ENCODE results near the gene FAM181A. TPM values are rescaled to one million over a fixed set of nuclear protein-coding genes. Genes with fewer than 3 reads are reported as not detected.

Gene FAM181A
- total RNA-seq, 4 donors from 2014 or later, result not detected

GRCh38 chr14:93898081-93898611, 29.0 kb upstream of the FAM181A start:
- Histone ChIP-seq H3K36me3 (no peaks in the 10 kb centered on the region), H3K27me3 (peaks cover 8% of the 10 kb centered on the region), H3K4me1 (peaks cover 0 to 12% (median 6%) of the 10 kb centered on the region in 3 donors), H3K4me3 (no peak overlapping the region), H3K9me3 (no peaks in the 10 kb centered on the region), H3K27ac (no peak overlapping the region)
- TF ChIP-seq POLR2AphosphoS5 (IDR thresholded peaks at IDR 0.05) (no peak), CTCF (IDR thresholded peaks at IDR 0.05) (no peak), POLR2A (IDR thresholded peaks at IDR 0.05) (no peak), EP300 (IDR thresholded peaks at IDR 0.05) (no peak)
- WGBS, 2 donors (ENCODE audit: low coverage in 1 of 2), result 89% methylated on average over 5 of the region's 15 CpGs; no CpG with 5 or more reads in 1 of the 2 donors
- no peak for ATAC-seq

- H3K4me3 ChIP-seq, result no peak overlapping the region
- H3K27ac ChIP-seq, result no peak overlapping the region
- H3K27me3 ChIP-seq, result peaks cover 13% of the 10 kb centered on the region
- no peaks in the 10 kb centered on the region for H3K36me3 ChIP-seq
- H3K9me3 ChIP-seq, result no peaks in the 10 kb centered on the region
- no peak for TF ChIP-seq POLR2A (IDR thresholded peaks at IDR 0.05)
- no peak for TF ChIP-seq POLR2AphosphoS5 (IDR thresholded peaks at IDR 0.05)
- TF ChIP-seq CTCF (IDR thresholded peaks at IDR 0.05), result no peak
- no peak for TF ChIP-seq EP300 (IDR thresholded peaks at IDR 0.05)
- H3K4me1 ChIP-seq, result peaks cover 0 to 6% (median 0%) of the 10 kb centered on the region in 3 donors
- no peak for ATAC-seq
- 100% methylated on average over 5 of the region's 5 CpGs; no CpG with 5 or more reads in 1 of the 2 donors for WGBS, 2 donors (ENCODE audit: low coverage in 1 of 2)
Observed at GRCh38 chr14:93898731-93899130, 28.4 kb upstream of the FAM181A start.

- no peak for TF ChIP-seq POLR2AphosphoS5 (IDR thresholded peaks at IDR 0.05)
- Histone ChIP-seq H3K4me1 (peaks cover 0 to 4% (median 0%) of the 10 kb centered on the region in 3 donors), H3K27me3 (peaks cover 17% of the 10 kb centered on the region), H3K36me3 (no peaks in the 10 kb centered on the region), H3K9me3 (no peaks in the 10 kb centered on the region), H3K27ac (no peak overlapping the region), H3K4me3 (no peak overlapping the region)
- WGBS, 2 donors (ENCODE audit: low coverage in 1 of 2), result 40 to 50% methylated on average over 2 to 6 of the region's 6 CpGs
- ATAC-seq, result no peak
Observed at GRCh38 chr14:93901813-93902212, 25.3 kb upstream of the FAM181A start.

GRCh38 chr14:93902619-93903307, 24.4 kb upstream of the FAM181A start:
- WGBS, 2 donors (ENCODE audit: low coverage in 1 of 2), result 89 to 100% methylated on average over 2 to 6 of the region's 13 CpGs
- no peak for ATAC-seq

More at GRCh38 chr14:93902619-93903307, 24.4 kb upstream of the FAM181A start:
- Histone ChIP-seq H3K4me1 (peaks cover 0 to 4% (median 0%) of the 10 kb centered on the region in 3 donors), H3K27ac (no peak overlapping the region), H3K27me3 (peaks cover 17% of the 10 kb centered on the region), H3K4me3 (no peak overlapping the region), H3K36me3 (no peaks in the 10 kb centered on the region), H3K9me3 (no peaks in the 10 kb centered on the region)
- TF ChIP-seq EP300 (IDR thresholded peaks at IDR 0.05), result no peak
- TF ChIP-seq POLR2A (IDR thresholded peaks at IDR 0.05), result no peak
- no peak for TF ChIP-seq CTCF (IDR thresholded peaks at IDR 0.05)
- no peak for TF ChIP-seq POLR2AphosphoS5 (IDR thresholded peaks at IDR 0.05)
